IMR-90 (cell line): ENCODE measurements around the gene NEK6. TPM values are rescaled to one million over a fixed set of nuclear protein-coding genes. Genes with fewer than 3 reads are reported as not detected.

Source experiments
- ATAC-seq: fragments of 200-7000 bp; cut with Tn5 transposase; 2 replicates; pipeline ENCODE4 v1.9.1; 2020; ENCODE audit warnings: low read depth, mild to moderate bottlenecking, moderate library complexity
- BruUV-seq: library from RNA; stranded (reverse); fragments of 400-500 nt; replicated peaks from 2 replicates; lab custom pipeline; 2021; lab: Mats Ljungman, UMichigan
- CTCF ChIA-PET: fragments of 300-600 bp; formaldehyde crosslinking; extraction: SDS; loops from one replicate; lab custom pipeline; 2021; ENCODE audit warnings: antibody characterized with exemption; lab: Yijun Ruan, JAX
- POLR2A ChIA-PET: fragments of 300-600 bp; sonication (Branson Sonifier 250); formaldehyde crosslinking; loops from one replicate; lab custom pipeline; 2022; ENCODE audit warnings: antibody characterized with exemption; ENCODE audit not compliant: unreplicated experiment; lab: Charles Lee
- DNase-seq: peaks from one replicate; pipeline ENCODE4 v3.0.0; 2013
- H2AFZ ChIP-seq: replicated peaks from 2 replicates; pipeline ENCODE3; 2013; ENCODE audit warnings: low read length, mild to moderate bottlenecking; ENCODE audit not compliant: poor library complexity
- H2AK5ac ChIP-seq: 2 replicates; pipeline ENCODE4 v1.6.1; 2013; ENCODE audit warnings: low read depth, low read length, inconsistent platforms
- H2AK9ac ChIP-seq: replicated peaks from 2 replicates; pipeline ENCODE3; 2013; ENCODE audit warnings: mild to moderate bottlenecking, low read depth, low read length, moderate library complexity; ENCODE audit not compliant: poor library complexity
- H2BK120ac ChIP-seq: 2 replicates; pipeline ENCODE4 v1.6.1; 2013; ENCODE audit warnings: low read depth, low read length, inconsistent platforms
- H2BK15ac ChIP-seq: 3 replicates; pipeline ENCODE4 v1.6.1; 2013; ENCODE audit warnings: low read depth, low read length, inconsistent platforms
- H2BK20ac ChIP-seq: 2 replicates; pipeline ENCODE4 v1.6.1; 2013; ENCODE audit warnings: low read depth, mild to moderate bottlenecking, inconsistent platforms, low read length, moderate library complexity
- H2BK5ac ChIP-seq: 2 replicates; pipeline ENCODE4 v1.6.1; 2013; ENCODE audit warnings: mild to moderate bottlenecking, low read depth, low read length, inconsistent platforms; ENCODE audit not compliant: poor library complexity, severe bottlenecking
- H3K14ac ChIP-seq: replicated peaks from 2 replicates; pipeline ENCODE4 v1.6.1; 2013; ENCODE audit warnings: low read depth, low read length, inconsistent platforms
- H3K18ac ChIP-seq: 2 replicates; pipeline ENCODE4 v1.6.1; 2013; ENCODE audit warnings: low read depth, low read length, control low read depth
- H3K23ac ChIP-seq: 2 replicates; pipeline ENCODE4 v1.6.1; 2013; ENCODE audit warnings: low read depth, low read length, inconsistent platforms
- H3K27ac ChIP-seq: 2 replicates; pipeline ENCODE4 v1.5.1; 2013; ENCODE audit warnings: mild to moderate bottlenecking, control low read depth, low read length; ENCODE audit not compliant: insufficient read depth
- H3K27me3 ChIP-seq: 2 replicates; pipeline ENCODE4 v1.6.1; 2013; ENCODE audit warnings: low read length; ENCODE audit not compliant: control insufficient read depth, insufficient read depth
- H3K36me3 ChIP-seq: 2 replicates; pipeline ENCODE4 v1.6.1; 2013; ENCODE audit warnings: low read length, mixed read lengths; ENCODE audit not compliant: control insufficient read depth, insufficient read depth
- H3K4ac ChIP-seq: 2 replicates; pipeline ENCODE4 v1.6.1; 2013; ENCODE audit warnings: low read depth, low read length, inconsistent platforms
- H3K4me1 ChIP-seq: 2 replicates; pipeline ENCODE4 v1.6.1; 2013; ENCODE audit warnings: low read length, mixed read lengths; ENCODE audit not compliant: control insufficient read depth, insufficient read depth
- H3K4me2 ChIP-seq: 2 replicates; pipeline ENCODE4 v1.6.1; 2013; ENCODE audit warnings: low read depth, mild to moderate bottlenecking, control low read depth, low read length, moderate library complexity
- H3K4me3 ChIP-seq: 2 replicates; pipeline ENCODE4 v1.5.1; 2013; ENCODE audit warnings: low read depth, mild to moderate bottlenecking, control low read depth, low read length, moderate library complexity; ENCODE audit not compliant: insufficient read depth
- H3K56ac ChIP-seq: 2 replicates; pipeline ENCODE4 v1.6.1; 2013; ENCODE audit warnings: low read length, inconsistent platforms; ENCODE audit not compliant: insufficient read depth; ENCODE audit errors: extremely low read depth
- H3K79me1 ChIP-seq, 2 experiments: 2 replicates each; pipeline ENCODE4 v1.6.1; 2013; ENCODE audit warnings: low read length in 2 of 2, inconsistent platforms in 1 of 2, low read depth in 1 of 2
- H3K9ac ChIP-seq: 2 replicates; pipeline ENCODE4 v1.6.1; 2013; ENCODE audit warnings: low read depth, low read length, control low read depth
- H3K9me1 ChIP-seq: 2 replicates; pipeline ENCODE4 v1.6.1; 2013; ENCODE audit warnings: low read length, inconsistent platforms; ENCODE audit not compliant: insufficient read depth
- H3K9me3 ChIP-seq: 2 replicates; pipeline ENCODE4 v1.6.1; 2013; ENCODE audit warnings: low read length; ENCODE audit not compliant: control insufficient read depth, insufficient read depth
- H4K20me1 ChIP-seq: 2 replicates; pipeline ENCODE4 v1.6.1; 2013; ENCODE audit warnings: low read length, inconsistent platforms; ENCODE audit not compliant: insufficient read depth
- H4K5ac ChIP-seq: 2 replicates; pipeline ENCODE4 v1.6.1; 2013; ENCODE audit warnings: mild to moderate bottlenecking, low read depth, low read length, control low read depth
- H4K8ac ChIP-seq, 2 experiments: 2 replicates each; pipeline ENCODE4 v1.6.1; 2013; ENCODE audit warnings: low read depth in 2 of 2, low read length in 2 of 2, control low read depth in 1 of 2, inconsistent platforms in 1 of 2
- H4K91ac ChIP-seq: 2 replicates; pipeline ENCODE4 v1.6.1; 2013; ENCODE audit warnings: low read depth, low read length, inconsistent platforms; ENCODE audit not compliant: insufficient read depth
- CEBPB ChIP-seq: IDR thresholded peaks from 2 replicates; pipeline ENCODE4 v1.6.1; 2012; ENCODE audit warnings: low read depth, low read length, improper control_type of control experiment
- CHD1 ChIP-seq: IDR thresholded peaks from 2 replicates; pipeline ENCODE4 v1.6.1; 2012; ENCODE audit warnings: low read depth, low read length, improper control_type of control experiment
- ELK1 ChIP-seq: fragments of 150-350 bp; IDR thresholded peaks from 2 replicates; pipeline ENCODE4 v1.6.1; 2016; ENCODE audit warnings: low read depth, mild to moderate bottlenecking, low read length, moderate library complexity, borderline replicate concordance
- MAZ ChIP-seq: IDR thresholded peaks from 2 replicates; pipeline ENCODE4 v1.6.1; 2012; ENCODE audit warnings: low read depth, mild to moderate bottlenecking, low read length, improper control_type of control experiment, moderate library complexity, borderline replicate concordance
- MXI1 ChIP-seq: IDR thresholded peaks from 2 replicates; pipeline ENCODE4 v1.6.1; 2012; ENCODE audit warnings: low read depth, mild to moderate bottlenecking, low read length, moderate library complexity, borderline replicate concordance
- RCOR1 ChIP-seq: IDR thresholded peaks from 2 replicates; pipeline ENCODE4 v1.6.1; 2012; ENCODE audit warnings: mild to moderate bottlenecking, low read length, improper control_type of control experiment; ENCODE audit not compliant: insufficient replicate concordance
- RFX5 ChIP-seq: IDR thresholded peaks from 2 replicates; pipeline ENCODE4 v1.8.0; 2012; ENCODE audit warnings: low read depth, mild to moderate bottlenecking, low read length, moderate library complexity
- SMC3 ChIP-seq: fragments of 150-350 bp; IDR thresholded peaks from 2 replicates; pipeline ENCODE4 v1.6.1; 2016; ENCODE audit warnings: low read depth, mild to moderate bottlenecking, antibody characterized with exemption, low read length, moderate library complexity
- USF2 ChIP-seq: fragments of 150-350 bp; IDR thresholded peaks from 2 replicates; pipeline ENCODE4 v1.6.1; 2017; ENCODE audit warnings: mild to moderate bottlenecking, antibody characterized with exemption, low read length, low read depth
- WGBS, 2 experiments: methylation state at CpG; one replicate each; pipeline versions ENCODE4 v1.1.5 to v1.1.7; 2013; ENCODE audit warnings: missing lambda C conversion rate in 2 of 2; ENCODE audit not compliant: insufficient read length in 1 of 2; ENCODE audit errors: extremely low coverage in 2 of 2; 5-methylcytosine and 5-hydroxymethylcytosine counted together
- dilution Hi-C: fragments of 300-500 bp; cut with HindIII; formaldehyde crosslinking; loops from one replicate; pipeline ENCODE4 v1.14.3; 2018; ENCODE audit warnings: low sequenced_read_pairs; ENCODE audit not compliant: unreplicated experiment
- in situ Hi-C: fragments of 300-500 bp; cut with MboI; formaldehyde crosslinking; loops from 3 replicates; pipeline ENCODE4 v1.14.3; 2019; ENCODE audit warnings: low sequenced_read_pairs, inconsistent platforms, mixed read lengths
- intact Hi-C: fragments of 100-400 bp; cut with micrococcal nuclease; formaldehyde crosslinking; loops from 2 replicates; pipeline ENCODE4 v1.10.0; 2022
- polyA plus RNA-seq, 3 experiments: library from polyadenylated mRNA; depleted of rRNA; stranded (reverse); fragments of >200 nt; gene quantifications; 2 replicates each; pipeline ENCODE4 v1.2.3, GENCODE V29; 2012; ENCODE audit warnings: low replicate concordance in 1 of 3
- total RNA-seq: library from RNA; depleted of rRNA; stranded (reverse); fragments of >200 nt; gene quantifications from 2 replicates; pipeline ENCODE4 v1.2.3, GENCODE V29; 2012

NEK6 gene
- total and polyA plus RNA-seq, 2 of the 4 experiments (the other 2 are of a cell fraction), result 79.9 to 112 TPM

- ChIA-PET POLR2A (no interaction called here), CTCF (no interaction called here)
- H4K20me1 ChIP-seq, result peaks cover 6% of the 10 kb centered on the region
- ATAC-seq (no peak), DNase-seq (no peak)
- no peak overlapping the region for H4K5ac ChIP-seq
- no peaks in the 10 kb centered on the region for H3K27me3 ChIP-seq
- H3K4ac ChIP-seq, result no peak overlapping the region
- H4K8ac ChIP-seq, result no peak overlapping the region
- peaks cover 6% of the 10 kb centered on the region; the same call in 1 of the 2 replicates for H3K4me1 ChIP-seq
- H4K91ac ChIP-seq, result no peak overlapping the region
- H3K36me3 ChIP-seq, result peaks cover 67% of the 10 kb centered on the region
- peaks cover 17 to 54% of the 10 kb centered on the region in 2 experiments for H3K79me1 ChIP-seq
- in situ Hi-C loops (loop anchor here (5.0 to 25.0 kb wide), 2 partner anchors 194 to 784 kb away; no protein-coding TSS in a partner anchor), dilution Hi-C loops (no loop called here), intact Hi-C loops (no loop called here)
- 100% methylated on average over 6 of the region's 12 CpGs; no CpG with 5 or more reads in 1 of the 2 experiments for WGBS, 2 experiments
- no peaks in the 10 kb centered on the region for H3K9me3 ChIP-seq
- H2BK5ac ChIP-seq, result no peak overlapping the region
- H2AK9ac ChIP-seq, result no peak overlapping the region
- no peak overlapping the region for H3K56ac ChIP-seq
- no peak overlapping the region for H3K23ac ChIP-seq
- peaks cover 4% of the 10 kb centered on the region; the same call in 1 of the 2 replicates for H3K9me1 ChIP-seq
- H3K4me3 ChIP-seq, result no peak overlapping the region
- no peak overlapping the region for H3K4me2 ChIP-seq
- no peak overlapping the region for H3K18ac ChIP-seq
- H2AK5ac ChIP-seq, result no peak overlapping the region
- no peak overlapping the region for H3K27ac ChIP-seq
- no peak overlapping the region for H2BK120ac ChIP-seq
- H3K9ac ChIP-seq, result no peak overlapping the region
- H2AFZ ChIP-seq, result no peak overlapping the region
- no peak overlapping the region for H3K14ac ChIP-seq
- no TSS peak for BruUV-seq
- no peak overlapping the region for H2BK15ac ChIP-seq
- no peak overlapping the region for H2BK20ac ChIP-seq
- TF ChIP-seq SMC3, result no peak
- no peak for TF ChIP-seq RFX5
- TF ChIP-seq CEBPB, result no peak
- TF ChIP-seq MAZ, result no peak
- TF ChIP-seq RCOR1, result no peak
- TF ChIP-seq MXI1, result no peak
- no peak for TF ChIP-seq USF2
- TF ChIP-seq CHD1, result no peak
- no peak for TF ChIP-seq ELK1
These were observed 63.7 kb downstream of the NEK6 start for GRCh38 chr9:124321416-124321815.
